Cerebellar nuclear complex (tissue), 1 donor: Measurements from ENCODE around the gene WNT5A.

Source experiments
- DNase-seq, 2 experiments: peaks; one replicate each; lab custom pipeline; 2025; lab: John Stamatoyannopoulos, UW

The WNT5A gene

DNA sequence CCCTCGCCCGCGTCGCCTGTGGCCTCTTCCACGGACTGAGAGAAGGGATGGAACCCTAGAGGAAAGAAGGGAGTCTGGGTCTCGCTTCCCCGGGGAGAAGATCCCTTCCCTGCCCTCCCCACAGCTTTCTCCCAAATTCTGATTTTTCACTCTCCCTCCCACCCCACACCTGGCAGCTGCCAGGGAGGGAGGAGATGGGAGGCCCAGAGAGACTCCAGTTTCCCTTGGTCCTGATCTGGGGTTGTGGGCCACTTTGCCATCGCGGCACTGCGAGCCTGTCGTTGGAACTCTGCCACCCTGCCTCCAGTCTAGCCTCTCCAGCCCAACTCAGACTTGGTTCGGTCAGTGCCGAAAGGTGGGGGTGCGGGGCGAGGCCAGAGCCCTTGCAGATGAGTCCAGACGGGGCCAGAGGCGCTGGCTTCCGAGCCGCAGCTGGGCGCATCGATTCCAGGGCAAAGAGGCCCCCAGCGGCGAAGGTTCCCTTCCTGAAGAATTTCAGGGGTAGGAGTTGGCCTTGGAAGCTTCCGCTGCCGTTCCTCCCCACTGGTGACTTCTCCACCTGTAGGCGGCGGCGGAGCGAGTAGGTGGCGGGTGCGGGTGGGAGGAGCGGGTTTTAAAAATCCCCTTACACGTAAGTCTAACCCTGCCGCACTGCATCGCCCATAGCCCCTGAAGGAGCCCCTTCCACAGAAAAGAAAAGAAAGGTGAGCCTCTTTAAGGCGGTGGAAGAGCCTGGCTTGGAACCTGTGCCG, 5.2 kb downstream of the WNT5A start:
- DNase-seq, result no peak

DNA sequence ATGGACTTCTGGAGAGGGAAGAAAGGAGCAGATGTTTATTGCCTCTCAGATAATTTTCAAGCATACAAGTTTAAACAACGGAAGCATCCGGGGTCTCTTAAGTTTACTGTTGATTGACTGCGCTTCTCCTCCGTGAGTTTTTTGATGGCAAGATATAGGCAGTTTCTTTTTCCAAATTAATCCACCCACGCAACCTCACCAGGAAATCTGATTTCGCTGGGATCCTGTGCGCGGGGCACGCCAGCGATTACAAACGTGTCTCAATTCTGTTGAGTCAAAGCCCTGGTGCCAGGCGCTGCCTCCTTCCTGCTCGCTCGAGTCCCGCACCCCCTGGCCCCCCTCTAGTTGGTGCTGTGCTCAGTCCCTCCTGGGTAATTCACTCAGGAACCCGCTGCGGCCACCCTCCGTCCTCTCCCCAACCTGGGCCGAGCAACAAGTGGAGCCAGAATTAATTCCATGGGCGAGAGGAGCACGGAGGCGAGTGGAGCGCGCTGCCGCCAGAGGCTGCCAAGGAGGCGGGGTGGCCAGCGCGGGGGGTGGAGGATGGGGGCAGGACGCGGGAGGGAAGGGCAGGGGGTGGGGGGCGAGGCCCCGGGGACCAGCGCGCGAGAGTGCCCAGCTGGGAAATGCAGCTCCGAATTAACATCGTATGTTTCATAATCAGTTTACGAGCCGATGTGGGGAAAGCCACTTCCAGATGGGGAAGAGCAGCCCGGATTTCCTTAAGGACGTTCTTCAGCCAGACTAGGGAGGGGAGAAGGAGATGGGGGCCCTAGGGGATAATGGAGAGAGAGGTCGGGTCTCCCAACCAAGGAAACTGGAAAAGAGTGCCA, 6.0 kb downstream of the WNT5A start:
- DNase-seq, result no peak

DNA sequence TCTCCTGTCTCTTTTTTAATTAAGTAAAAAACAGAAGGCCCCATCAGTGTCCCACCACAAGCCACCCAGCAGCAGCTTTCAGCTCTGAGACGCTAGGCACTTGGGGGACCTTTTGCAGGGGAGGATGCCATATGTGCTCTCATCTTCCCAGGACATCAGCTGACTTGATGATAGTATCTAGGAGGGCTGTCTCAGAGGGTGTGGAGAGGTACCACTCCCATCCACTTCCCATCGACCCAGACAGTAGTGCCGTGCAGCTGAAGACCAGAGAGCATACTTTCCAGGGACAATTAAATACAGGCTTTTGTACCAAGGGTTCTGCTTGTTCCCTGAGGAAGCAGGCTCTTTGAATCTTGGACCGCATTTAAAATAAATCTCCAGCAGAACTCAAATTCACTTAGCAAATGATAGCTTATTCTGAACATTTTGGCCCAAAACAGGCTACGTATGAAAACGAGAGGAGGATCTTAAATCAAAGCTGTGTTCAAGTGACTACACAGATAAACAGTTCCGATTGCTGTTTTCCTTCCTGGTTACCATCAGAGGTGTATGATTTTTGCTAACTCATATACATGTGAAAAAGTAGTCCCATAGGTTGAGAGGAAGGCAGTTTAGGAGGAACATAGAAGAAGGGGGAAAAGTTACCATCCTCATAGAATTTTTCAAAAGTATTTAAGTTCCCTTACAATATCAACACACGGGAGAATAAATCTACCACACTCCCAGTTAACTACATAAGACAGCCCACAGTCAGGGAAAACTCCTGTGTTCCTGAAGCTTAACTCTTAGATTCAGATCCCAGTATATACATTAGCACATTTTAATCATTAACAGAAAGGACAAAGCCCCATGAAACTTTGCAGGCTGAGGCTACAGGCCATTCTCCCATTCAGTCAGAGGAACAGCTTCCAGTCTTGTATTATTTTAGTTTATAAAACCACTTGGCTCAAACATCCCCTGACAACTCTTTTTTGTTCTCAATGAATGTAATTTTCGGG, 9.5 kb downstream of the WNT5A start:
- no peak for DNase-seq

GRCh38 chr3:55476515-55476914, 10.6 kb downstream of the WNT5A start:
- DNase-seq, result no peak

DNA sequence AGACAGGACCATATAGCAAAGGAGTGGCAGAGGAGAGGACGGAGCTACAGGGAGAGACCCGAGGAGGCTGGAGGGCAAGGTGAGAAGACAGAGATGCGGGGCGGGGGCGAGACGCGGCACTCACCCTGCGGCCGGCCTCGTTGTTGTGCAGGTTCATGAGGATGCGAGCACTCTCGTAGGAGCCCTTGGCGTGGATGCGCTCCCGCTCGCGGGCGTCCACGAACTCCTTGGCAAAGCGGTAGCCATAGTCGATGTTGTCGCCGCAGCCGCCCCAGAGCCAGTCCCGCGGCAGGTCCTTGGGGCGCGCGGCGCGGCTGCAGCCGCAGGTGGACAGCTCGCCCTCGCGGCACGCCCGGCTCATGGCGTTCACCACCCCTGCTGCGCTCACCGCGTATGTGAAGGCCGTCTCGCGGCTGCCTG, 12.9 kb downstream of the WNT5A start:
- no peak for DNase-seq

DNA sequence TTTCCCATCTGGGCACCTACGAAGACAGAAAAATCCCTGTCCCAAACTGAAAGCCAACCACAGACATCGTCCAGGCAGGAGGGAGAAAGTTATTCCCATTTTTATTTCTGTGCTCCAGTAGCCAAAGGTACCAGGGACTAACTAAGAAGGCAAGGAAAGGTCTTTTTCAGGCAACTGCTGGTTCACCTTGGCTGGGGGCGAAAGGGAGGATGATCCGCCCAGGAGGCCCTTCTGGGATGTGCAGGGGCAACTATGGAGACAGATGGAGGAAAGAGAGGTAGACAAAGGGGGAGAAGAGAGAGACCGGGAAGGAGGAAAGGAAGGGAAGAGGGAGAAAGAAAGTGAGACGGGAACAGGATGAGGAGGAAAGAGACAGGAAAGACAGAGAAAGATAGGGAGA, 13.3 kb downstream of the WNT5A start:
- DNase-seq, result no peak

GRCh38 chr3:55471522-55472280, 15.4 kb downstream of the WNT5A start:
- DNase-seq, result no peak

DNA sequence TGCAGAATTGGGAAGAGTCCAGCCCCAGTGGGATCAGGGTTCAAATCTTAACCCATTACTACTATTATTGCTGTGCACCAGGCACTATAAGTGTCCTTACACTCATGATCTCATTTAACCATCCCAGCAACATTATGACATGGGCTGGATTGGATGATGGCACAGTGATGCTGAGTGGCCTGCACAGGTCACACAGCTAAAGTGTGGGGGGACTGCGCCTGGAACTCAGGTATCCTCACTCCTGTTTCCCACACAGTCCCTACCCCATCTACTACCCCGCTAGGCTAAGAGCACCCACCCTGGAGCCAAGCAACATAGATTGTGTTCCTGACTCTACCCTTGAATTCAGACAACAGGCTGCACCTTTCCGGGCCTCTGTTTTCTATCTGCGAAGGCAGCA, 16.0 kb downstream of the WNT5A start:
- DNase-seq, result no peak

DNA sequence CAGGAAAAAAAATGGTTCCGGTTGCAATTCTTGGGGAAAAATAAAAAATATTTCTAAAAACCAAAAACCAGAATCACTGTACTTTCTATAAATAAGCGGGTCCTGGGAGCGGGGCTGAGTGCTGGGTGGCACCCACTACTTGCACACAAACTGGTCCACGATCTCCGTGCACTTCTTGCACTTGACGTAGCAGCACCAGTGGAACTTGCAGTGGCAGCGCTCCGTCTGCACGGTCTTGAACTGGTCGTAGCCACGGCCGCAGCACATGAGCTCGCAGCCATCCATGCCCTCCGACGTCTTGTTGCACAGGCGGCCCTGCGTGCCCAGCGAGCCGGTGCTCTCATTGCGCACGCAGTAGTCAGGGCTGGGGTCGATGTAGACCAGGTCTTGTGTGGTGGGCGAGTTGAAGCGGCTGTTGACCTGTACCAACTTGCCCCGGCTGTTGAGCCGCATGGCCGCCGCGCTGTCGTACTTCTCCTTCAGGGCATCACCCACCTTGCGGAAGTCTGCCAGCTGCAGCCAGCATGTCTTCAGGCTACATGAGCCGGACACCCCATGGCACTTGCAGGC, 17.1 kb downstream of the WNT5A start:
- no peak for DNase-seq

GRCh38 chr3:55468251-55468650, 18.9 kb downstream of the WNT5A start:
- DNase-seq, result no peak

- no peak for DNase-seq
Observed at GRCh38 chr3:55467099-55467498, 20.0 kb downstream of the WNT5A start.

DNA sequence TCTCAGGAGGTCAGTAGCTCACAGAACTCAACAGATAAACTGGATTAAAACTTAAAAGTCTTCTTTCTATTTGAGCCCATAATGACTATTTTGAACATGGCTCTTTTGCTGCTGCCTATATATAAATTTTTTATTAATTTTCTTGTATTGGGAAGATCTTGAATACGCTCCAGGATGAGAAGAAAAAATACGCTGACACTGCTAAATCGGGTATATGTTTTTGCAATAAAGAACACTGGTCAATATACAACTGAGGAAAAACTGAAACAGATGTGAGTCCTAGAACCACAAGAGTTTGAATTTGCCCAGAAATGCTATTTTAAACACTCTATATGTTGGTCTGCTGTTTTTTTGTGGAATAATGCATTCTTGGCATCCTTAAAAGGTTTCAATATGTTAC, 20.6 kb downstream of the WNT5A start:
- DNase-seq, result no peak

- DNase-seq, result no peak
Observed at GRCh38 chr3:55461896-55462295, 25.2 kb downstream of the WNT5A start.

DNA sequence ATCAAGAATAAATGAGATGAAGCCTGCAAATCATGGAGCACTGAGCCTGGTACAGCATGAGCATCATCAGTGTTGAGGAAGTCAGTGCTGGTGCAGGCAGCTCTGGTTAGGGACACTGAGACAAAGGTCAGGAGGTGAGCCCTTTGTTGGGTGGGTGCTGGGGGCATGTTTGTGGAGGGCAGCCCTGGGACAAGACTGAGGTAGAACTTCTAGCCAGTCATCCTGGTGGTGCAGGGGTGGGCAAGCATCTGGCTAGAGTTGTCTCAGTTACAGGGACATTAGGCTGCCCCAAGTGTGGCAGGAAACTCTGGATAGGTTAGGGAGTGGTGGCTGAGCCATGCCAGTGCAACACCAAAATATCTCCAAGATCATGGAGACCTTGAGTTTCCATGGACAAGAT, 27.3 kb downstream of the WNT5A start:
- no peak for DNase-seq

- no peak for DNase-seq
Observed at GRCh38 chr3:55458181-55458790, 28.8 kb downstream of the WNT5A start.

- no peak for DNase-seq
Observed at GRCh38 chr3:55455915-55456314, 31.2 kb downstream of the WNT5A start.

DNA sequence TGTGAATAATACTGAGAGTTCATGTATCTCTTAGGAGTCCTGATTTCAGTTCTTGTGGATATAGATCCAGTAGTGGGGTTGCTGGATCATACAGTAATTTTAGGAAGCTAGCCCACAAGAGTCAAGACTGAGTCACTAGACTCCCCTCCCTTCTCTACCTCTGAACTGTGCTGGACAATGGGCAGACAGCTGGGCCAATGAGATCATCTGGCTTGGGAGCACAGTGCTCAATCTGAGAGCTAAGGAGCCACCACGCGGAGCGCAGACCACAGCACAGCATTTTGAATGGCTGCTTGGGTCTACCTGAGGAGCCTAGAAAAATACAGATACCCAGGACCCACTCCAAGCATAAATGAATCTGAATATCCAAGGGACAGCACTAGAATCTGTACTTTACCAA, 32.5 kb downstream of the WNT5A start:
- DNase-seq, result no peak

- no peak for DNase-seq
Observed at GRCh38 chr3:55453886-55454496, 33.1 kb downstream of the WNT5A start.

GRCh38 chr3:55452886-55453285, 34.2 kb downstream of the WNT5A start:
- DNase-seq, result no peak

DNA sequence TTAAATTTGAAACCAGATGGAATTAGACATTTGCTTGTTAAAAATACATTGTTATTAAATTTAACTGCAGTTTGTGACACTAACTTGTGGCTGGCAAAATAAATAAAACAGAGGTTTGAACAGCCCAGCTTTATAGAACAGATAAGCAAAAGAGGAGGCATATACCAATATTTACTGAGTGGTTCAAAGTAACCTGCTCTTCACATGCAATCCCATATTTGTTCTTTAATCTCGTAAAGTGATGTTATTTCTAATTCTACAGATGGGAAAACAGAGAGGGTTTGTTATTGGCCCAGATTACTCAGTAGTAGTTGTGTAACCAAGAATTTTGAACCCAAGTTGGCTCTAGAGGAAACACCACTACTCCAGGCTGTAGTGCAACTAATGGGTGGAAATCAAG, 37.6 kb downstream of the WNT5A start:
- no peak for DNase-seq
